ENCODE measurements around the gene TLX1. TPM values are rescaled to one million over a fixed set of nuclear protein-coding genes. Genes with fewer than 3 reads are reported as not detected.

TLX1 gene
- total RNA-seq, 4 donors from 2014 or later: not detected

- H3K27me3 ChIP-seq: peaks cover 29% of the 10 kb centered on the region
- H3K4me3 ChIP-seq (replicated peaks in 1 of 3): no peak overlapping the region
- peaks cover 17 to 20% of the 10 kb centered on the region in 2 donors for H3K4me1 ChIP-seq
- H3K36me3 ChIP-seq: no peaks in the 10 kb centered on the region
- intact Hi-C loops (cut with DNase I): no loop called here
- H3K9me3 ChIP-seq: no peaks in the 10 kb centered on the region
- TF ChIP-seq POLR2A (IDR thresholded peaks at IDR 0.05) (no peak), CTCF (IDR thresholded peaks at IDR 0.05) (no peak)
- WGBS, 2 donors: 40% methylated on average over 14 to 16 of the region's 16 CpGs
- H3K27ac ChIP-seq: no peak overlapping the region
- no peak for DNase-seq
These were observed 8.6 kb upstream of the TLX1 start for GRCh38 chr10:101122270-101123084.

- H3K4me3 ChIP-seq (replicated peaks in 1 of 3): no peak overlapping the region
- TF ChIP-seq CTCF (IDR thresholded peaks at IDR 0.05) (no peak), POLR2A (IDR thresholded peaks at IDR 0.05) (no peak)
- H3K27me3 ChIP-seq: peaks cover 29% of the 10 kb centered on the region
- WGBS, 2 donors: 1 to 10% methylated on average over 21 to 26 of the region's 58 CpGs
- H3K9me3 ChIP-seq: no peaks in the 10 kb centered on the region
- peaks cover 17 to 20% of the 10 kb centered on the region in 2 donors for H3K4me1 ChIP-seq
- intact Hi-C loops (cut with DNase I): no loop called here
- no peaks in the 10 kb centered on the region for H3K36me3 ChIP-seq
- no peak overlapping the region for H3K27ac ChIP-seq
- DNase-seq: no peak
These were observed 7.8 kb upstream of the TLX1 start for GRCh38 chr10:101123085-101123814.

GRCh38 chr10:101123815-101124617 lies 7.1 kb upstream of the TLX1 start:
- Histone ChIP-seq H3K4me1 (peaks cover 17 to 20% of the 10 kb centered on the region in 2 donors), H3K9me3 (no peaks in the 10 kb centered on the region), H3K27me3 (peaks cover 29% of the 10 kb centered on the region), H3K36me3 (no peaks in the 10 kb centered on the region), H3K4me3 (replicated peaks in 1 of 3) (no peak overlapping the region), H3K27ac (no peak overlapping the region)
- DNase-seq: no peak
- TF ChIP-seq CTCF (IDR thresholded peaks at IDR 0.05) (no peak), POLR2A (IDR thresholded peaks at IDR 0.05) (no peak)
- intact Hi-C loops (cut with DNase I): no loop called here
- 20 to 21% methylated on average over 12 to 13 of the region's 13 CpGs for WGBS, 2 donors

- DNase-seq: no peak
- intact Hi-C loops (cut with DNase I): no loop called here
- Histone ChIP-seq H3K27me3 (peaks cover 33% of the 10 kb centered on the region), H3K27ac (no peak overlapping the region), H3K4me1 (peaks cover 17 to 20% of the 10 kb centered on the region in 2 donors), H3K36me3 (no peaks in the 10 kb centered on the region), H3K4me3 (replicated peaks in 1 of 3) (no peak overlapping the region), H3K9me3 (no peaks in the 10 kb centered on the region)
- TF ChIP-seq CTCF (IDR thresholded peaks at IDR 0.05) (no peak), POLR2A (IDR thresholded peaks at IDR 0.05) (no peak)
- WGBS, 2 donors: 70 to 86% methylated on average over 4 to 5 of the region's 5 CpGs
These were observed 6.2 kb upstream of the TLX1 start for GRCh38 chr10:101124933-101125332.
